ENCODE data around the gene SUPT6H.

The SUPT6H gene

DNA sequence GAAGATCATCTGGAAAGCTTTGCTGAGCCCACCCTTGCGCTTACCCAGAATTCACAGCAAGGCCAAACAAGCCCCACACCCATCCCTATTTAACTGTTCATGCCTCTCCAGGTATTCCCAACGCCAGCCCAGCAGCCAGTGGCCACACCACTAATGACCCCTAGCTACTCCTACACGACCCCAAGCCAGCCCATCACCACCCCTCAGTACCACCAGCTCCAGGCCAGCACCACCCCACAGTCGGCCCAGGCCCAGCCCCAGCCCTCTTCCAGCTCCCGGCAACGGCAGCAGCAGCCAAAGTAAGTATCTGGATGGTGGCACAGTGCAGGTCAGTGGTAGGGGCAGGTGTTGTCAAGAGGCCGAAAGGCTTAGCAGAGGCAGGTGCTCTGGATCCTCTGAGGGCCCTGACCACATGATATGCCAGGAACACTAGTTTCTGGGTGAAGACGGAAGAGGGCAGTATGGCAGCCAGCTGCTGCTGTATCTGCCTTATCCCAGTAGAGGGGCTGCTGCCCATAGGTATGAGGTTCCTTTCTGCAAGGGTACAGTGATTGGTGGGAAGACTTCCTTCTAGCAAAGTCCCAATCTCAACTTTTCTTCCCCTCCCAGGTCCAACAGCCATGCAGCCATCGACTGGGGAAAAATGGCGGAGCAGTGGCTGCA is 39.0 kb downstream of the SUPT6H start:
- no peak overlapping the region for H3K4me3 ChIP-seq (replicated peaks in 1 of 2; ENCODE audit: low read depth in 2 of 2, low read length in 2 of 2)
- no peak for DNase-seq (ENCODE audit: low read depth in 2 of 2)
- TF ChIP-seq, protein P1, sequence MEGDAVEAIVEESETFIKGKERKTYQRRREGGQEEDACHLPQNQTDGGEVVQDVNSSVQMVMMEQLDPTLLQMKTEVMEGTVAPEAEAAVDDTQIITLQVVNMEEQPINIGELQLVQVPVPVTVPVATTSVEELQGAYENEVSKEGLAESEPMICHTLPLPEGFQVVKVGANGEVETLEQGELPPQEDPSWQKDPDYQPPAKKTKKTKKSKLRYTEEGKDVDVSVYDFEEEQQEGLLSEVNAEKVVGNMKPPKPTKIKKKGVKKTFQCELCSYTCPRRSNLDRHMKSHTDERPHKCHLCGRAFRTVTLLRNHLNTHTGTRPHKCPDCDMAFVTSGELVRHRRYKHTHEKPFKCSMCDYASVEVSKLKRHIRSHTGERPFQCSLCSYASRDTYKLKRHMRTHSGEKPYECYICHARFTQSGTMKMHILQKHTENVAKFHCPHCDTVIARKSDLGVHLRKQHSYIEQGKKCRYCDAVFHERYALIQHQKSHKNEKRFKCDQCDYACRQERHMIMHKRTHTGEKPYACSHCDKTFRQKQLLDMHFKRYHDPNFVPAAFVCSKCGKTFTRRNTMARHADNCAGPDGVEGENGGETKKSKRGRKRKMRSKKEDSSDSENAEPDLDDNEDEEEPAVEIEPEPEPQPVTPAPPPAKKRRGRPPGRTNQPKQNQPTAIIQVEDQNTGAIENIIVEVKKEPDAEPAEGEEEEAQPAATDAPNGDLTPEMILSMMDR (IDR thresholded peaks at IDR 0.05; ENCODE audit: low read depth, low read length), result no peak

DNA sequence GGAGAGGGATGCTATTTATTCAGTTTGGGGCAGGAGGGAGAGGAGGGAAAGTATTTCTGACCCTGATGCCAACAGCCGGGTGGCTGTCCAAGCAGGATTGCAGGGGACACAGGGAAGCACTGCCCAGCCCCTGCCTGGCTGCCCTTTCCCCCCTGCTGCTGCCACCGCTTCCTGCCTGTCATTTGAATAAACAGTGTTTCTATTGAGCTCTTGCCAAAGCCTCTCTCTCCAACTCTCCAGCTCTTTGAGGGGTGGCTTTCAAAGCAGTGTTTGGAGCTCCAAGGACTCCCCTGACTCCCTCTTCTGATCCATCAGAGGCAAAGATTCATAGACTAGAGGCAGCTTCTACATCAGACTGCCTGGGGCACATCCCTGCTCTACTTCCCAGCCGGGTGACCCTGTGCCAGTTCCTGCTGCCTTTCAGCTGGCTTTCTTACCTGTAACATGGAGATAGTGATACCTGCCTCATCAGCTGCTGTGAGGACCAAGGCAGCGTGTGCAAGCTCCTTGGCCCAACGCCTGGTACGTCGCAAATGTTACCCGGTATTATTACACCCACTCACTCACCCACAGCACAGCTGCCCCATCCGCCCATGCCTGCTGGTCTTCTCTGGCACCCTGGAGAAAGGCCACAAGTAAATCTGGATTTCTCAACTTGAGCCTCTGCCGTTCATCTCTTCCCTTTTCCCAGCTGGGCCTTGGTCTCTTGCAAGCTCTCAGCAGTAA is 40.2 kb downstream of the SUPT6H start:
- TF ChIP-seq, protein P1 (IDR thresholded peaks at IDR 0.05; ENCODE audit: low read depth, low read length), result no peak
- H3K4me3 ChIP-seq (replicated peaks in 1 of 2; ENCODE audit: low read depth in 2 of 2, low read length in 2 of 2), result no peak overlapping the region
- DNase-seq (ENCODE audit: low read depth in 2 of 2), result no peak

DNA sequence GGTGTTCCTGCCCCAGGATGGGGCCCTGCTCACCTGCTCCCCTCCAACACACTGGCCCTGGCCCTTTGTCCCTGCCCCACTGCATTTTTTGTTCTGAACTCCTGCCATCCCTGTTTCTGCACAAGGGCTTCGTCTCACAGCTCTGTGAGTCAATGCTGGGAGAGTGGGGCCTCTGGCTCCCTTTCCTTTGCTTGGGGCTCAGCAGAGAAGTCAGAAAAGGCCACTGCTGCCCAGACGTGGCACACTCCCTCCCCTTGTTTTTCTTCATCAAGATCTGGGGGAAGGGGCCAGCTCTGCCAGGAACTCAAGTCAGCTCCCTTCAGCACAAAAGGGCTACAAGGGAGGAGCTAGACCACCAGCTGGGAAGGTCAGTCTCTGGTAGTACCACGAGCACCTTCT is 40.7 kb downstream of the SUPT6H start:
- TF ChIP-seq, protein P1 (IDR thresholded peaks at IDR 0.05; ENCODE audit: low read depth, low read length), result no peak
- DNase-seq (ENCODE audit: low read depth in 2 of 2), result no peak
- H3K4me3 ChIP-seq (replicated peaks in 1 of 2; ENCODE audit: low read depth in 2 of 2, low read length in 2 of 2), result no peak overlapping the region

DNA sequence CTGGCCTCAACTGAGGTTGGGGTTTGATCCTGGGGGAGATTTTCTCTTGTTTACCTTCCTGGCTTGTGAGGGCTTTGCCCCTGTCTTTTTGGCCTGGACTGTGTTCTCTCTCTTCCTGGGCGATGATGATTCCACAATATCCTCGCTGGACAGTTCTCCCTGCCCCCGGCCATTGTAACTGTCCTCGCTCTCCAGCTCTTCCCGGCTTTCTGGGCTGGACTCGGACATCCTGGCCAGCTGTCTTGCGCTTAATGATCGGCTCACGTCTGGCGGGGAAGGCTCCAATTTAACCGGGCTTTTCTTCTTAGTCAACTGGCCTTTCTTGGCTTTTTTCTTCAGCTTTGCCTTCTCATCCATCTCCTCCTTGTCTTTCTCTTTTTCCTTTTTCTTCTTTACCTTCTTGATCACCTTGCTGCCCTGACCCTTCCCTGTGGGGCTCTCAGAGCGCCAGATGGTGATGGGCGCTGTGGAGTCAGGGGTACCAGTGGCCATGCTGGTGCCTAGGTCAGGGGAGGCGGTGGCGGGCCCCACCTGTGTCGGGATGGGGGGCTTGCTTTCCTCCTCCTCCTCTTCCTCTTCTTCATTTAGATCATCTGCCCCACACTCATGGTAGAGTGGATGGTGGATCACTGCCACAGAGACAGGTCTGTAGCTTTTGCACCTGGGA is 41.7 kb downstream of the SUPT6H start:
- H3K4me3 ChIP-seq (replicated peaks in 1 of 2; ENCODE audit: low read depth in 2 of 2, low read length in 2 of 2), result no peak overlapping the region
- TF ChIP-seq, protein P1 (IDR thresholded peaks at IDR 0.05; ENCODE audit: low read depth, low read length), result no peak
- no peak for DNase-seq (ENCODE audit: low read depth in 2 of 2)

DNA sequence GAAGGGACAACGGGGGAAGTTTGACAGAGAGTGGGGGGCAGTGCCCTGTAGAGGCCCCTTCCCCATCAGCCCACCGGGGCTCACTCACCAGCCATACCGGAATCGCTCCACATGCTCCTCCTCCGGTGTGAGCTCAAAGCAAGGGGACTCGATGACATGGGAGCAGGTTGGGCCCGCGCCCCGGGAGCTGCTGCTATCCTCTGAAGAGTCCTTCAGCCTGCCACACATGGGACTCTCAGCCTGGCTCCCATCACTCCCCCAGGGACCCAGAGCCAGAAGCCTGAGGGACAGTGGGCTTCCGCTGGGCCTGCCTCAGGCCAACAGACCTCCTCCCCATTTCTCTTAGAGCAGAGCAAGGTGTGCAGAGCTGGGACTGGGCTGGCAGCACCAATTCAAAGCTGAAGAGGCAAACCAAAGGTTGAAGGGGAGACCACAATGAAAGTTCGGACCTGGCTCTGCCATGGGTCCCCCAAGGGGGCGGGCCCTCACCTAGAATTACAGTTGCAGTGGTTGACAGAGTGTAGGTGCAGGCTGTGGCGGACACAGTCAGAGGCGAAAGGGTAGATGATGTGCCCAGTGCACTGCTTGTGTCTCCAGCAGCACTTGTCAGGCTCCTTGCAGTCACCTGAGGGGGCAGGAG is 42.3 kb downstream of the SUPT6H start:
- no peak for DNase-seq (ENCODE audit: low read depth in 2 of 2)
- TF ChIP-seq, protein P1 (IDR thresholded peaks at IDR 0.05; ENCODE audit: low read depth, low read length), result no peak
- no peak overlapping the region for H3K4me3 ChIP-seq (replicated peaks in 1 of 2; ENCODE audit: low read depth in 2 of 2, low read length in 2 of 2)

DNA sequence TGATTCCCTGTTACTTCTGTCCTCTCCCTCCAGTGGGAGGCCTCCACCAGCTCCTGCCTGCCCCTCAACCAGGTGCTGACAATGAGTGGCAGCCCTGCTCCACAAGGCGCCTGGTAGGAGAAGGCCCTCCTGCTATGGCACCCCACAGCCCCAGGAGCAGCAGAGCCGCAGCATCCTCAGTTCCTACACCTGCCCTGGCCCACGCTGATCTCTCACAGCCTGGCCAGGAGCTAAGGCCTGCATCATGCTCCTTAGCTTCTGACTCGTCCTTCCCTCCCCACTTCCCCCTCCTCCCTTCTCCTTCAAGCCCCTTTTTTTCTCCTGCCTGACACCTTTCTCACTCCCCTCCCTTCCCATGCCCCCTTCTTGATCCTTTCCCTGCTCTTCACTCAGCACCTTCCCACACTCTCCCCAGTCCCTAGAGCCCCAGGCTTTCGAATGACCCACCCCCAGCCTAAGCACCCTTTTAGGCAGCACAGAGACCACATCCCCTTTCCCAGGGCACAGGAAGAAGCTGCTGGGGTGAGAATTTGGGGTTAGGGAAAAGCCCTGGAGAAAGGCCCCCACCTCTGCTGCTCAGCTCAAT is 43.2 kb downstream of the SUPT6H start:
- H3K4me3 ChIP-seq (replicated peaks in 1 of 2; ENCODE audit: low read depth in 2 of 2, low read length in 2 of 2), result no peak overlapping the region
- no peak for DNase-seq (ENCODE audit: low read depth in 2 of 2)
- TF ChIP-seq, protein P1 (IDR thresholded peaks at IDR 0.05; ENCODE audit: low read depth, low read length), result no peak
